ENCODE results near the gene INPP5A. TPM values are rescaled to one million over a fixed set of nuclear protein-coding genes. Genes with fewer than 3 reads are reported as not detected.
A peak's percentile ranks its signal among the peaks of the same experiment; 100 is the strongest.

Gene INPP5A
- total RNA-seq, 1 donor from 2014 or later: 30.6 TPM

GRCh38 chr10:132538031-132538789, 623 bp downstream of the INPP5A start:
- peak overlapping the region; percentile 87 for H3K4me3 Mint-ChIP-seq (ENCODE audit: low read depth)
- no peak for DNase-seq (ENCODE audit: low spot score, unreplicated experiment)
- peaks cover 27% of the 10 kb centered on the region for H3K4me1 Mint-ChIP-seq (ENCODE audit: low read depth)
- no peaks in the 10 kb centered on the region for H3K36me3 Mint-ChIP-seq (ENCODE audit: insufficient read depth)
- no peaks in the 10 kb centered on the region for H3K9me3 Mint-ChIP-seq (ENCODE audit: low read depth)
- TF ChIP-seq CTCF (IDR thresholded peaks at IDR 0.05; ENCODE audit: unreplicated experiment): no peak
- H3K27ac Mint-ChIP-seq: peak overlapping the region; percentile 89
- peaks cover 8% of the 10 kb centered on the region for H3K27me3 Mint-ChIP-seq

- H3K27me3 Mint-ChIP-seq: peaks cover 8% of the 10 kb centered on the region
- DNase-seq (ENCODE audit: low spot score, unreplicated experiment): no peak
- peak overlapping the region; percentile 89 for H3K27ac Mint-ChIP-seq
- peak overlapping the region; percentile 87 for H3K4me3 Mint-ChIP-seq (ENCODE audit: low read depth)
- no peaks in the 10 kb centered on the region for H3K9me3 Mint-ChIP-seq (ENCODE audit: low read depth)
- no peak for TF ChIP-seq CTCF (IDR thresholded peaks at IDR 0.05; ENCODE audit: unreplicated experiment)
- H3K36me3 Mint-ChIP-seq (ENCODE audit: insufficient read depth): no peaks in the 10 kb centered on the region
- peaks cover 27% of the 10 kb centered on the region for H3K4me1 Mint-ChIP-seq (ENCODE audit: low read depth)
Measured at GRCh38 chr10:132538790-132539421, 1.3 kb downstream of the INPP5A start.

- H3K27ac Mint-ChIP-seq: no peak overlapping the region
Measured at GRCh38 chr10:132539431-132539839, 1.8 kb downstream of the INPP5A start.

GRCh38 chr10:132539894-132540293, 2.3 kb downstream of the INPP5A start:
- DNase-seq (ENCODE audit: low spot score, unreplicated experiment): no peak
- H3K27me3 Mint-ChIP-seq: peaks cover 2% of the 10 kb centered on the region
- peak overlapping the region; percentile 53 for H3K4me3 Mint-ChIP-seq (ENCODE audit: low read depth)
- no peak for TF ChIP-seq CTCF (IDR thresholded peaks at IDR 0.05; ENCODE audit: unreplicated experiment)
- no peaks in the 10 kb centered on the region for H3K9me3 Mint-ChIP-seq (ENCODE audit: low read depth)
- H3K27ac Mint-ChIP-seq: no peak overlapping the region
- H3K4me1 Mint-ChIP-seq (ENCODE audit: low read depth): peaks cover 34% of the 10 kb centered on the region
- H3K36me3 Mint-ChIP-seq (ENCODE audit: insufficient read depth): no peaks in the 10 kb centered on the region

More at GRCh38 chr10:132539431-132539839, 1.8 kb downstream of the INPP5A start:
- Mint-ChIP-seq H3K36me3 (ENCODE audit: insufficient read depth) (no peaks in the 10 kb centered on the region), H3K4me1 (ENCODE audit: low read depth) (peaks cover 29% of the 10 kb centered on the region), H3K4me3 (ENCODE audit: low read depth) (peak overlapping the region; percentile 87), H3K9me3 (ENCODE audit: low read depth) (no peaks in the 10 kb centered on the region), H3K27me3 (peaks cover 7% of the 10 kb centered on the region)
- no peak for TF ChIP-seq CTCF (IDR thresholded peaks at IDR 0.05; ENCODE audit: unreplicated experiment)
- DNase-seq (ENCODE audit: low spot score, unreplicated experiment): no peak

- Mint-ChIP-seq H3K4me1 (ENCODE audit: low read depth) (peaks cover 34% of the 10 kb centered on the region), H3K4me3 (ENCODE audit: low read depth) (no peak overlapping the region), H3K27me3 (no peaks in the 10 kb centered on the region), H3K36me3 (ENCODE audit: insufficient read depth) (no peaks in the 10 kb centered on the region), H3K27ac (peak overlapping the region; percentile 74), H3K9me3 (ENCODE audit: low read depth) (no peaks in the 10 kb centered on the region)
- no peak for DNase-seq (ENCODE audit: low spot score, unreplicated experiment)
- peak; percentile 10 for TF ChIP-seq CTCF (IDR thresholded peaks at IDR 0.05; ENCODE audit: unreplicated experiment)
Measured at GRCh38 chr10:132540456-132540855, 2.9 kb downstream of the INPP5A start.

All from progenitor cell of endocrine pancreas (in vitro differentiated cells).